Stomach (tissue), 9 donors: ENCODE data around the gene ATP5F1D. TPM values are rescaled to one million over a fixed set of nuclear protein-coding genes. Genes with fewer than 3 reads are reported as not detected.

Experiments used
- DNase-seq, 2 donors: peaks; one replicate each; pipeline versions ENCODE4 v3.0.0 to v3.0.0-alpha.2; 2013 to 2019
- H3K27ac ChIP-seq, 5 donors: fragments of 200-600 bp in 4 of 5; sonication (generic) in 4 of 5; one replicate each; pipeline ENCODE4 v1.5.1; 2013 to 2019; ENCODE audit warnings: mild to moderate bottlenecking in 1 of 5, moderate library complexity in 1 of 5
- H3K27me3 ChIP-seq, 3 donors: fragments of 200-600 bp; sonication (generic); one replicate each; pipeline ENCODE4 v1.5.1; 2017 to 2019; ENCODE audit warnings: mixed run types in 1 of 3
- H3K36me3 ChIP-seq, 4 donors: fragments of 200-600 bp; sonication (generic); 1 replicate in 3 of 4; 2 replicates in 1 of 4; pipeline ENCODE4 v1.5.1; 2016 to 2019
- H3K4me1 ChIP-seq, 4 donors: fragments of 200-600 bp; sonication (generic); one replicate each; pipeline ENCODE4 v1.5.1; 2016 to 2019
- H3K4me3 ChIP-seq, 4 donors: fragments of 200-600 bp; sonication (generic) in 3 of 4; one replicate each; pipeline ENCODE4 v1.5.1; 2016 to 2019; ENCODE audit warnings: mild to moderate bottlenecking in 1 of 4
- H3K9me3 ChIP-seq, 4 donors: fragments of 200-600 bp; sonication (generic); one replicate each; pipeline ENCODE4 v1.5.1; 2016 to 2019
- EP300 ChIP-seq: sonication (generic); formaldehyde crosslinking; IDR thresholded peaks from one replicate; pipeline ENCODE4 v1.6.1; 2017; ENCODE audit warnings: antibody characterized with exemption
- POLR2A ChIP-seq, 4 donors: fragments of 450-650 bp; IDR thresholded peaks; one replicate each; pipeline ENCODE4 v1.6.1; 2016; ENCODE audit warnings: antibody characterized with exemption in 4 of 4, control low read depth in 2 of 4, mild to moderate bottlenecking in 1 of 4, moderate library complexity in 1 of 4
- POLR2AphosphoS5 ChIP-seq, 3 donors: sonication (generic); formaldehyde crosslinking; IDR thresholded peaks; one replicate each; pipeline ENCODE4 v1.6.1; 2016; ENCODE audit warnings: antibody characterized with exemption in 3 of 3
- WGBS, 5 donors: extraction: QIAGEN DNeasy Blood & Tissue Kit in 3 of 5; methylation state at CpG; one replicate each; pipeline versions ENCODE4 v1.1.5 to v1.1.7; 2013 to 2018; 5-methylcytosine and 5-hydroxymethylcytosine counted together
- intact Hi-C: fragments of 100-400 bp; cut with DNase I; formaldehyde crosslinking; loops from one replicate; pipeline ENCODE4 v1.15.1; 2023; ENCODE audit warnings: low total_unique reads
- polyA plus RNA-seq, 3 donors: library from polyadenylated mRNA; stranded (reverse); fragments of 200-250 nt; gene quantifications; one replicate each; pipeline ENCODE4 v1.2.3, GENCODE V29; 2013
- total RNA-seq, 5 donors: library from RNA; depleted of rRNA; stranded (reverse); fragments of >200 nt; gene quantifications; one replicate each; pipeline versions ENCODE4 v1.1.0 to v1.2.3, GENCODE V29; 2014 to 2016
- TF ChIP-seq, protein P1 (sequence below), 7 experiments: fragments of 450-650 bp in 4 of 7; fragments of 200-600 bp in 3 of 7; sonication (generic) in 3 of 7; IDR thresholded peaks; one replicate each; pipeline ENCODE4 v1.5.1; 2016 to 2019; ENCODE audit warnings: antibody characterized with exemption in 7 of 7, control low read depth in 2 of 7, mild to moderate bottlenecking in 1 of 7
- donor health status: healthy with polysubstance abuse.
- donor health status: Bipolar disorder and iron deficiency.
- donor health status: healthy.

Gene ATP5F1D
- total and polyA plus RNA-seq, 8 donors = 26.4 to 905 (median 272) TPM

DNA sequence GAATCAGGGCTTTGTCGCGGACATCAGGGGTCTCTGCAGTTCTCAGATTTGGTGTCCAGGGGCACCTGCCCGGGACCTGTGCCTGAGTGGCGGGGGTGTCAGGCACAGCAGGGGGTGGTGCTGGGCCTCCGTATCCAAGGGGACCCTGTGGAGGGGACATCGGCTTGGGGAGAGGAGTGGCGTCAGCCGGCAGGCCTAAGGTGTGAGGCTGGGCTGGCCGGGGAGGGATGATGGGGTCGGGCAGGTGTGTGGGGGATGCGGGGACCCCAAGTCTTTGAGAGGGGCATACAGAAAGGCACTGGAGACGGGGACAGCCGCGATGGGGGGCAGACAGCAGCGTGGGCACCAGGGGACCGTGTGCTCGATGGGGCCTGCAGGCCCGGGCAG is 46.7 kb downstream of the ATP5F1D start:
- Histone ChIP-seq H3K4me3 (no peak overlapping the region), H3K27ac (no peak overlapping the region), H3K9me3 (no peaks in the 10 kb centered on the region), H3K4me1 (peaks cover 0 to 55% (median 37%) of the 10 kb centered on the region in 4 donors), H3K27me3 (peaks cover 25 to 97% (median 92%) of the 10 kb centered on the region in 3 donors), H3K36me3 (no peaks in the 10 kb centered on the region)
- no peak for DNase-seq
- TF ChIP-seq EP300 (no peak), POLR2AphosphoS5 (IDR thresholded peaks at IDR 0.05) (no peak), POLR2A (IDR thresholded peaks at IDR 0.05) (no peak)
- TF ChIP-seq, protein P1, sequence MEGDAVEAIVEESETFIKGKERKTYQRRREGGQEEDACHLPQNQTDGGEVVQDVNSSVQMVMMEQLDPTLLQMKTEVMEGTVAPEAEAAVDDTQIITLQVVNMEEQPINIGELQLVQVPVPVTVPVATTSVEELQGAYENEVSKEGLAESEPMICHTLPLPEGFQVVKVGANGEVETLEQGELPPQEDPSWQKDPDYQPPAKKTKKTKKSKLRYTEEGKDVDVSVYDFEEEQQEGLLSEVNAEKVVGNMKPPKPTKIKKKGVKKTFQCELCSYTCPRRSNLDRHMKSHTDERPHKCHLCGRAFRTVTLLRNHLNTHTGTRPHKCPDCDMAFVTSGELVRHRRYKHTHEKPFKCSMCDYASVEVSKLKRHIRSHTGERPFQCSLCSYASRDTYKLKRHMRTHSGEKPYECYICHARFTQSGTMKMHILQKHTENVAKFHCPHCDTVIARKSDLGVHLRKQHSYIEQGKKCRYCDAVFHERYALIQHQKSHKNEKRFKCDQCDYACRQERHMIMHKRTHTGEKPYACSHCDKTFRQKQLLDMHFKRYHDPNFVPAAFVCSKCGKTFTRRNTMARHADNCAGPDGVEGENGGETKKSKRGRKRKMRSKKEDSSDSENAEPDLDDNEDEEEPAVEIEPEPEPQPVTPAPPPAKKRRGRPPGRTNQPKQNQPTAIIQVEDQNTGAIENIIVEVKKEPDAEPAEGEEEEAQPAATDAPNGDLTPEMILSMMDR (IDR thresholded peaks at IDR 0.05) = no peak
- 85 to 89% (median 87%) methylated on average over 14 to 18 of the region's 18 CpGs for WGBS, 5 donors
- intact Hi-C loops = loop anchor here (10.0 kb wide), 1 partner anchor 77 kb away; no protein-coding TSS in a partner anchor

DNA sequence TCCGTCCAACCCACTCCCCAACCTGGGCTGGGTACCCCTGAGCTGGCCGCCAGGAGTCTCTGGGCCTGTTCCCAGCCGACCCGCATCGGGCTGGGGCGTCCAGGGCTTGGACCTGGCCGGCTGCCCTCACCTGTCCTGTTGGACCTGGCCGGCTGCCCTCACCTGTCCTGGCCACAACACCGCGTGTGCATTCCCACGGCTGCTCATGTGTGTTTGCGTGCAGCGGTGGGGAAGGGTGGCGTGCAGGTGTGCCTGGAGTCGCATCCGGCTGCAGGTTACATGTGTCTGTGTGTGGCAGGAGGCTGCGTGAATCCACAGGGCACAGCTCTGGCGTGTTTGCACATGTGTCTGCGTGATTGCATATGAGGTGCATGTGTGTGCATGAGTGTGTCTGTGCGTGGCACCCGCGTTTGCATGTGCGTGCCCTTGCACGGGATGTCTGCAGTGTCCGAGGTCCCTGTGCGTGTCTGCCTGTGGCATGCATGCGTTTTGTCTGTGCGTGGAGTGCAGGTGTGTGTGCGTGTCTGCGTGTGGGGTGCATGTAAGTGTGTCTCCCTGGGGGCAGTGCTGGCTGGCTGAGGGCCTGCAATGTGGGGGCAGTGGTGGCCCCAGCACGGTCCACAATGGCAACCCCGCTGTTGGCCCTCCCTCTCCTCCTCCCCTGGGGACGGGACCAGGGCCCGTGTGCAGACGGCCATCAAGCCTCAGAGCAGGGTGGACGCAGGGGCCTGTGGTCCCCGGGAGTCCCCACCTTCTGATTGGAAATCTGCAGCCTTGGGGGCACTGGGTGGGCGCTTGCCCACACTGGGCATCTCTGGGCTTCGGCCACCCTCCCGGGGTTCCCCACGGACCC is 47.5 kb downstream of the ATP5F1D start:
- H3K4me3 ChIP-seq = no peak overlapping the region
- no peaks in the 10 kb centered on the region for H3K36me3 ChIP-seq
- 72 to 90% (median 75%) methylated on average over 2 to 41 of the region's 41 CpGs for WGBS, 5 donors
- no peaks in the 10 kb centered on the region for H3K9me3 ChIP-seq
- no peak overlapping the region for H3K27ac ChIP-seq
- no peak for DNase-seq
- intact Hi-C loops = loop anchor here (10.0 kb wide), 1 partner anchor 76 kb away; no protein-coding TSS in a partner anchor
- peaks cover 0 to 47% (median 30%) of the 10 kb centered on the region in 4 donors for H3K4me1 ChIP-seq
- peaks cover 25 to 97% (median 92%) of the 10 kb centered on the region in 3 donors for H3K27me3 ChIP-seq
- TF ChIP-seq POLR2AphosphoS5 (IDR thresholded peaks at IDR 0.05) = no peak
- TF ChIP-seq, protein P1 (IDR thresholded peaks at IDR 0.05) = no peak
- no peak for TF ChIP-seq EP300
- no peak for TF ChIP-seq POLR2A (IDR thresholded peaks at IDR 0.05)

DNA sequence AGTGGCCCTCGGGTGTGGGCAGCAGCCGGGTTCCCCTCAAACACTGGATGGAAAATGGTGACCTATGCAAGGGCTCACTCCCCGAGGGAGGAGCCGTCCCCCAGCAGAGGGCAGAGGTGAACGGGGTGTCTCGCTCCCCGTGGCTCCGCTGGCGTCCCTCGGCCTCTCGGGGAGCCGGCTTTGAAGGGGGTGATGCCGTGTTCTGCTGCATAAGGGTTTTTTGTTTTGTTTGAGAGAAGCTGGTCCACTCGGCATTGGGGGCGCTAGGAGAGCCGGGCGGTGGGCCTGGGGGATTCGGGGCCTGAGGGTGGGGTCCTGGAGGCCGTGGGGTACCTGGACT is 48.1 kb downstream of the ATP5F1D start:
- Histone ChIP-seq H3K4me1 (peaks cover 0 to 41% (median 26%) of the 10 kb centered on the region in 4 donors), H3K4me3 (no peak overlapping the region), H3K36me3 (no peaks in the 10 kb centered on the region), H3K9me3 (no peaks in the 10 kb centered on the region), H3K27ac (no peak overlapping the region), H3K27me3 (peaks cover 25 to 97% (median 92%) of the 10 kb centered on the region in 3 donors)
- no peak for DNase-seq
- 71 to 82% (median 74%) methylated on average over 17 to 19 of the region's 19 CpGs for WGBS, 5 donors
- TF ChIP-seq, protein P1 (IDR thresholded peaks at IDR 0.05) = no peak
- no peak for TF ChIP-seq EP300
- no peak for TF ChIP-seq POLR2A (IDR thresholded peaks at IDR 0.05)
- no peak for TF ChIP-seq POLR2AphosphoS5 (IDR thresholded peaks at IDR 0.05)
- intact Hi-C loops = loop anchor here (10.0 kb wide), 1 partner anchor 75 kb away; no protein-coding TSS in a partner anchor

DNA sequence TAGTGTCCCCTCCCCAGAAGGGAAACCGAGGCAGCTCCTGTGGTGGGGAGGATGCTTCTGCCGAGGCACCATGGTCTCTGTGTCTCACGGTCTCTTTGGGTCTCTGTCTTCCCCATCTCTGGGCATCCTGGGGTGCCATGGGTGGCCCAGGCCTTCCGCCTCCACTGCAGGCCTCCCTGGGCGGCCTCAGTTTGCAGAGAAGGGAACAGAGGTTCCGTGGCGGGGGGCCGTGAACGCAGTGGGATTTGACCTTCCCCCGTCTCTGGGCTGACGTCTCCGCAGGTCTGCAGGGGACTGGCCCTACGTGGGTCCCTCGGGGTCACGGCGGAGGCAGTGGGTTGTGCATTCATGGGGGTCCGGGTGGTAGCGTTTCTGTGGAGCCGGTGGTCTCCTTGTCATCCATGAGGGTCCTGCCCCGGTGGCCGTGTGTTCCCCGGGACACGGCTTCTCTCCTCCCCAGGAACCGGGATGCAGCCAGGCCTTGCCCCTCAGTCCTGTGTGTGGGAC is 48.7 kb downstream of the ATP5F1D start:
- H3K27ac ChIP-seq = no peak overlapping the region

More for the DNA sequence above, 48.7 kb downstream of the ATP5F1D start:
- DNase-seq = no peak
- peaks cover 27 to 97% (median 92%) of the 10 kb centered on the region in 3 donors for H3K27me3 ChIP-seq
- WGBS, 5 donors = 84 to 92% (median 88%) methylated on average over 10 to 24 of the region's 24 CpGs
- intact Hi-C loops = no loop called here
- H3K4me3 ChIP-seq = no peak overlapping the region
- TF ChIP-seq POLR2AphosphoS5 (IDR thresholded peaks at IDR 0.05) (no peak), POLR2A (IDR thresholded peaks at IDR 0.05) (no peak), EP300 (no peak)
- TF ChIP-seq, protein P1 (IDR thresholded peaks at IDR 0.05) = no peak
- no peaks in the 10 kb centered on the region for H3K9me3 ChIP-seq
- H3K4me1 ChIP-seq = peaks cover 2 to 38% (median 30%) of the 10 kb centered on the region in 4 donors
- no peaks in the 10 kb centered on the region for H3K36me3 ChIP-seq
